IMR-90 (cell line): Measurements from ENCODE around the gene ASB16. TPM values are rescaled to one million over a fixed set of nuclear protein-coding genes. Genes with fewer than 3 reads are reported as not detected.
A peak's percentile ranks its signal among the peaks of the same experiment; 100 is the strongest.

ENCODE experiments used
- ATAC-seq: fragments of 200-7000 bp; cut with Tn5 transposase; 2 replicates; pipeline ENCODE4 v1.9.1; 2020; ENCODE audit warnings: low read depth, mild to moderate bottlenecking, moderate library complexity
- BruUV-seq: library from RNA; stranded (reverse); fragments of 400-500 nt; replicated peaks from 2 replicates; lab custom pipeline; 2021; lab: Mats Ljungman, UMichigan
- CTCF ChIA-PET: fragments of 300-600 bp; formaldehyde crosslinking; extraction: SDS; loops from one replicate; lab custom pipeline; 2021; ENCODE audit warnings: antibody characterized with exemption; lab: Yijun Ruan, JAX
- POLR2A ChIA-PET: fragments of 300-600 bp; sonication (Branson Sonifier 250); formaldehyde crosslinking; loops from one replicate; lab custom pipeline; 2022; ENCODE audit warnings: antibody characterized with exemption; ENCODE audit not compliant: unreplicated experiment; lab: Charles Lee
- DNase-seq: peaks from one replicate; pipeline ENCODE4 v3.0.0; 2013
- H2AFZ ChIP-seq: replicated peaks from 2 replicates; pipeline ENCODE3; 2013; ENCODE audit warnings: low read length, mild to moderate bottlenecking; ENCODE audit not compliant: poor library complexity
- H2AK5ac ChIP-seq: 2 replicates; pipeline ENCODE4 v1.6.1; 2013; ENCODE audit warnings: low read depth, low read length, inconsistent platforms
- H2AK9ac ChIP-seq: replicated peaks from 2 replicates; pipeline ENCODE3; 2013; ENCODE audit warnings: mild to moderate bottlenecking, low read depth, low read length, moderate library complexity; ENCODE audit not compliant: poor library complexity
- H2BK120ac ChIP-seq: 2 replicates; pipeline ENCODE4 v1.6.1; 2013; ENCODE audit warnings: low read depth, low read length, inconsistent platforms
- H2BK15ac ChIP-seq: 3 replicates; pipeline ENCODE4 v1.6.1; 2013; ENCODE audit warnings: low read depth, low read length, inconsistent platforms
- H2BK20ac ChIP-seq: 2 replicates; pipeline ENCODE4 v1.6.1; 2013; ENCODE audit warnings: low read depth, mild to moderate bottlenecking, inconsistent platforms, low read length, moderate library complexity
- H2BK5ac ChIP-seq: 2 replicates; pipeline ENCODE4 v1.6.1; 2013; ENCODE audit warnings: mild to moderate bottlenecking, low read depth, low read length, inconsistent platforms; ENCODE audit not compliant: poor library complexity, severe bottlenecking
- H3K14ac ChIP-seq: replicated peaks from 2 replicates; pipeline ENCODE4 v1.6.1; 2013; ENCODE audit warnings: low read depth, low read length, inconsistent platforms
- H3K18ac ChIP-seq: 2 replicates; pipeline ENCODE4 v1.6.1; 2013; ENCODE audit warnings: low read depth, low read length, control low read depth
- H3K23ac ChIP-seq: 2 replicates; pipeline ENCODE4 v1.6.1; 2013; ENCODE audit warnings: low read depth, low read length, inconsistent platforms
- H3K27ac ChIP-seq: 2 replicates; pipeline ENCODE4 v1.5.1; 2013; ENCODE audit warnings: mild to moderate bottlenecking, control low read depth, low read length; ENCODE audit not compliant: insufficient read depth
- H3K27me3 ChIP-seq: 2 replicates; pipeline ENCODE4 v1.6.1; 2013; ENCODE audit warnings: low read length; ENCODE audit not compliant: control insufficient read depth, insufficient read depth
- H3K36me3 ChIP-seq: 2 replicates; pipeline ENCODE4 v1.6.1; 2013; ENCODE audit warnings: low read length, mixed read lengths; ENCODE audit not compliant: control insufficient read depth, insufficient read depth
- H3K4ac ChIP-seq: 2 replicates; pipeline ENCODE4 v1.6.1; 2013; ENCODE audit warnings: low read depth, low read length, inconsistent platforms
- H3K4me1 ChIP-seq: 2 replicates; pipeline ENCODE4 v1.6.1; 2013; ENCODE audit warnings: low read length, mixed read lengths; ENCODE audit not compliant: control insufficient read depth, insufficient read depth
- H3K4me2 ChIP-seq: 2 replicates; pipeline ENCODE4 v1.6.1; 2013; ENCODE audit warnings: low read depth, mild to moderate bottlenecking, control low read depth, low read length, moderate library complexity
- H3K4me3 ChIP-seq: 2 replicates; pipeline ENCODE4 v1.5.1; 2013; ENCODE audit warnings: low read depth, mild to moderate bottlenecking, control low read depth, low read length, moderate library complexity; ENCODE audit not compliant: insufficient read depth
- H3K56ac ChIP-seq: 2 replicates; pipeline ENCODE4 v1.6.1; 2013; ENCODE audit warnings: low read length, inconsistent platforms; ENCODE audit not compliant: insufficient read depth; ENCODE audit errors: extremely low read depth
- H3K79me1 ChIP-seq, 2 experiments: 2 replicates each; pipeline ENCODE4 v1.6.1; 2013; ENCODE audit warnings: low read length in 2 of 2, inconsistent platforms in 1 of 2, low read depth in 1 of 2
- H3K9ac ChIP-seq: 2 replicates; pipeline ENCODE4 v1.6.1; 2013; ENCODE audit warnings: low read depth, low read length, control low read depth
- H3K9me1 ChIP-seq: 2 replicates; pipeline ENCODE4 v1.6.1; 2013; ENCODE audit warnings: low read length, inconsistent platforms; ENCODE audit not compliant: insufficient read depth
- H3K9me3 ChIP-seq: 2 replicates; pipeline ENCODE4 v1.6.1; 2013; ENCODE audit warnings: low read length; ENCODE audit not compliant: control insufficient read depth, insufficient read depth
- H4K20me1 ChIP-seq: 2 replicates; pipeline ENCODE4 v1.6.1; 2013; ENCODE audit warnings: low read length, inconsistent platforms; ENCODE audit not compliant: insufficient read depth
- H4K5ac ChIP-seq: 2 replicates; pipeline ENCODE4 v1.6.1; 2013; ENCODE audit warnings: mild to moderate bottlenecking, low read depth, low read length, control low read depth
- H4K8ac ChIP-seq, 2 experiments: 2 replicates each; pipeline ENCODE4 v1.6.1; 2013; ENCODE audit warnings: low read depth in 2 of 2, low read length in 2 of 2, control low read depth in 1 of 2, inconsistent platforms in 1 of 2
- H4K91ac ChIP-seq: 2 replicates; pipeline ENCODE4 v1.6.1; 2013; ENCODE audit warnings: low read depth, low read length, inconsistent platforms; ENCODE audit not compliant: insufficient read depth
- BHLHE40 ChIP-seq: fragments of 150-350 bp; IDR thresholded peaks from 2 replicates; pipeline ENCODE4 v1.6.1; 2016; ENCODE audit warnings: mild to moderate bottlenecking, low read depth, low read length
- CEBPB ChIP-seq: IDR thresholded peaks from 2 replicates; pipeline ENCODE4 v1.6.1; 2012; ENCODE audit warnings: low read depth, low read length, improper control_type of control experiment
- CHD1 ChIP-seq: IDR thresholded peaks from 2 replicates; pipeline ENCODE4 v1.6.1; 2012; ENCODE audit warnings: low read depth, low read length, improper control_type of control experiment
- MXI1 ChIP-seq: IDR thresholded peaks from 2 replicates; pipeline ENCODE4 v1.6.1; 2012; ENCODE audit warnings: low read depth, mild to moderate bottlenecking, low read length, moderate library complexity, borderline replicate concordance
- NFE2L2 ChIP-seq: fragments of 150-350 bp; IDR thresholded peaks from 2 replicates; pipeline ENCODE4 v1.6.1; 2016; ENCODE audit warnings: low read depth, mild to moderate bottlenecking, low read length
- RAD21 ChIP-seq: IDR thresholded peaks from 2 replicates; pipeline ENCODE4 v1.6.1; 2012; ENCODE audit warnings: low read length, improper control_type of control experiment
- RCOR1 ChIP-seq: IDR thresholded peaks from 2 replicates; pipeline ENCODE4 v1.6.1; 2012; ENCODE audit warnings: mild to moderate bottlenecking, low read length, improper control_type of control experiment; ENCODE audit not compliant: insufficient replicate concordance
- SMC3 ChIP-seq: fragments of 150-350 bp; IDR thresholded peaks from 2 replicates; pipeline ENCODE4 v1.6.1; 2016; ENCODE audit warnings: low read depth, mild to moderate bottlenecking, antibody characterized with exemption, low read length, moderate library complexity
- WGBS, 2 experiments: methylation state at CpG; one replicate each; pipeline versions ENCODE4 v1.1.5 to v1.1.7; 2013; ENCODE audit warnings: missing lambda C conversion rate in 2 of 2; ENCODE audit not compliant: insufficient read length in 1 of 2; ENCODE audit errors: extremely low coverage in 2 of 2; 5-methylcytosine and 5-hydroxymethylcytosine counted together
- dilution Hi-C: fragments of 300-500 bp; cut with HindIII; formaldehyde crosslinking; loops from one replicate; pipeline ENCODE4 v1.14.3; 2018; ENCODE audit warnings: low sequenced_read_pairs; ENCODE audit not compliant: unreplicated experiment
- in situ Hi-C: fragments of 300-500 bp; cut with MboI; formaldehyde crosslinking; loops from 3 replicates; pipeline ENCODE4 v1.14.3; 2019; ENCODE audit warnings: low sequenced_read_pairs, inconsistent platforms, mixed read lengths
- intact Hi-C: fragments of 100-400 bp; cut with micrococcal nuclease; formaldehyde crosslinking; loops from 2 replicates; pipeline ENCODE4 v1.10.0; 2022
- polyA plus RNA-seq, 3 experiments: library from polyadenylated mRNA; depleted of rRNA; stranded (reverse); fragments of >200 nt; gene quantifications; 2 replicates each; pipeline ENCODE4 v1.2.3, GENCODE V29; 2012; ENCODE audit warnings: low replicate concordance in 1 of 3
- total RNA-seq: library from RNA; depleted of rRNA; stranded (reverse); fragments of >200 nt; gene quantifications from 2 replicates; pipeline ENCODE4 v1.2.3, GENCODE V29; 2012
- TF ChIP-seq, protein P1 (sequence below): fragments of 150-350 bp; IDR thresholded peaks from 2 replicates; pipeline ENCODE4 v1.6.1; 2017; ENCODE audit warnings: mild to moderate bottlenecking, antibody characterized with exemption, low read length, low read depth
- TF ChIP-seq, protein P2 (sequence below): fragments of 150-350 bp; IDR thresholded peaks from 2 replicates; pipeline ENCODE4 v1.6.1; 2016; ENCODE audit warnings: low read depth, mild to moderate bottlenecking, low read length, moderate library complexity, borderline replicate concordance
- TF ChIP-seq, protein P3 (sequence below): conservative IDR thresholded peaks from 2 replicates; pipeline ENCODE4 v1.5.1; 2012; ENCODE audit warnings: mild to moderate bottlenecking, low read depth, low read length, improper control_type of control experiment

The ASB16 gene
- total and polyA plus RNA-seq, 2 of the 4 experiments (the other 2 are of a cell fraction): 0.05 TPM; not detected in 1

DNA sequence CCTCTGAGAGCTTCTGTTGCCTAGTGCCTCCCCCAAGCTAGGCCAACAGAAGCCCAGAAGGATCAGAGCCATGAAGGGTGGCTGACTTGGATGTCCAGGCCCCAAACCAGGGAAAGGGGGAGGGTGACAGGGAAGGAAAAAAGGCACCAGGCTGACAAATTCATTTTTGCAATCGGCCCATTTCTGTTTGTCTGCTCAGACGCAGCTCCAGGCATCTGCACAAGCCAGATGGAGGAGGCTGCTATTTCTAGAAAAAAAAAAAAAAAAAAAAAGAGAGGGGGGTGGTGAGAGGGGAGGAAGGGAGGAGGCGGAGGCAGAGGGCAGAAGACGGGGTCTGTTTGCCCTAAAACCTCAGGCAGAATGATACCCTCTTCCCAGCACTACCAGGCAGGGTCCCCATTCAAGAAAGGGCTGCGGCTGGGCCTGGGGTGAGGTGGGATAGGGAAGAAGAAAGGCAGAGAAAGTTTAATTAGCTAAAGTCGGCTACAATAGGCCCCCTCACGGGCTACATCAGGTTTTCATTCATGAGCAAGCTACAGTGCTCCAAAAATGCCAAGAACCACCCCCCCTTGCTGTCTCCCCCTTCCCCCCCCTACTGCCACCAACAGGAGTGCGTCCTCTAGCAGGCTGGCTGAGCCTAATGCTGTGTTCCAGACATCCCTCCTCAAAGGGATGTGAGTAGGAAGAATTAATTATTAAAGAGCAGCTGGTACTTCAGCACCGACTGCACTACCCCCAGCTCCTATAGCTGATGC, 49.5 kb upstream of the ASB16 start:
- Histone ChIP-seq H2BK15ac (no peak overlapping the region; the same call in 2 of the 3 replicates), H3K9me1 (peaks cover 14% of the 10 kb centered on the region), H3K56ac (no peak overlapping the region), H3K9ac (no peak overlapping the region), H4K5ac (no peak overlapping the region), H3K23ac (no peak overlapping the region), H2AFZ (no peak overlapping the region), H3K9me3 (no peaks in the 10 kb centered on the region), H2BK5ac (no peak overlapping the region), H2BK20ac (no peak overlapping the region), H4K91ac (no peak overlapping the region), H3K4ac (no peak overlapping the region), H2AK9ac (no peak overlapping the region), H3K14ac (no peak overlapping the region), H4K8ac (no peak overlapping the region), H3K27me3 (no peaks in the 10 kb centered on the region), H2BK120ac (no peak overlapping the region), H3K79me1 (peaks cover 11 to 73% of the 10 kb centered on the region in 2 experiments), H2AK5ac (0 out of 2 replicates have a peak overlapping the region, but pooled peaks have one; percentile 78), H3K18ac (no peak overlapping the region), H3K4me1 (peaks cover 5% of the 10 kb centered on the region; the same call in 1 of the 2 replicates), H3K4me2 (peak overlapping the region; percentile 15; the same call in 1 of the 2 replicates), H3K36me3 (0 out of 2 replicates have a peak, but pooled peaks cover 2% of the 10 kb centered on the region), H4K20me1 (peaks cover 43% of the 10 kb centered on the region), H3K4me3 (no peak overlapping the region), H3K27ac (no peak overlapping the region)
- no peak for ATAC-seq
- intact Hi-C loops (no loop called here), in situ Hi-C loops (no loop called here), dilution Hi-C loops (no loop called here)
- TF ChIP-seq CEBPB: no peak
- TF ChIP-seq MXI1: no peak
- no peak for TF ChIP-seq CHD1
- no peak for TF ChIP-seq RCOR1
- TF ChIP-seq NFE2L2: no peak
- TF ChIP-seq RAD21: no peak
- TF ChIP-seq BHLHE40: no peak
- no peak for TF ChIP-seq SMC3
- TF ChIP-seq, protein P1, sequence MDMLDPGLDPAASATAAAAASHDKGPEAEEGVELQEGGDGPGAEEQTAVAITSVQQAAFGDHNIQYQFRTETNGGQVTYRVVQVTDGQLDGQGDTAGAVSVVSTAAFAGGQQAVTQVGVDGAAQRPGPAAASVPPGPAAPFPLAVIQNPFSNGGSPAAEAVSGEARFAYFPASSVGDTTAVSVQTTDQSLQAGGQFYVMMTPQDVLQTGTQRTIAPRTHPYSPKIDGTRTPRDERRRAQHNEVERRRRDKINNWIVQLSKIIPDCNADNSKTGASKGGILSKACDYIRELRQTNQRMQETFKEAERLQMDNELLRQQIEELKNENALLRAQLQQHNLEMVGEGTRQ: no peak
- TF ChIP-seq, protein P2, sequence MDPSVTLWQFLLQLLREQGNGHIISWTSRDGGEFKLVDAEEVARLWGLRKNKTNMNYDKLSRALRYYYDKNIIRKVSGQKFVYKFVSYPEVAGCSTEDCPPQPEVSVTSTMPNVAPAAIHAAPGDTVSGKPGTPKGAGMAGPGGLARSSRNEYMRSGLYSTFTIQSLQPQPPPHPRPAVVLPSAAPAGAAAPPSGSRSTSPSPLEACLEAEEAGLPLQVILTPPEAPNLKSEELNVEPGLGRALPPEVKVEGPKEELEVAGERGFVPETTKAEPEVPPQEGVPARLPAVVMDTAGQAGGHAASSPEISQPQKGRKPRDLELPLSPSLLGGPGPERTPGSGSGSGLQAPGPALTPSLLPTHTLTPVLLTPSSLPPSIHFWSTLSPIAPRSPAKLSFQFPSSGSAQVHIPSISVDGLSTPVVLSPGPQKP: no peak
- TF ChIP-seq, protein P3, sequence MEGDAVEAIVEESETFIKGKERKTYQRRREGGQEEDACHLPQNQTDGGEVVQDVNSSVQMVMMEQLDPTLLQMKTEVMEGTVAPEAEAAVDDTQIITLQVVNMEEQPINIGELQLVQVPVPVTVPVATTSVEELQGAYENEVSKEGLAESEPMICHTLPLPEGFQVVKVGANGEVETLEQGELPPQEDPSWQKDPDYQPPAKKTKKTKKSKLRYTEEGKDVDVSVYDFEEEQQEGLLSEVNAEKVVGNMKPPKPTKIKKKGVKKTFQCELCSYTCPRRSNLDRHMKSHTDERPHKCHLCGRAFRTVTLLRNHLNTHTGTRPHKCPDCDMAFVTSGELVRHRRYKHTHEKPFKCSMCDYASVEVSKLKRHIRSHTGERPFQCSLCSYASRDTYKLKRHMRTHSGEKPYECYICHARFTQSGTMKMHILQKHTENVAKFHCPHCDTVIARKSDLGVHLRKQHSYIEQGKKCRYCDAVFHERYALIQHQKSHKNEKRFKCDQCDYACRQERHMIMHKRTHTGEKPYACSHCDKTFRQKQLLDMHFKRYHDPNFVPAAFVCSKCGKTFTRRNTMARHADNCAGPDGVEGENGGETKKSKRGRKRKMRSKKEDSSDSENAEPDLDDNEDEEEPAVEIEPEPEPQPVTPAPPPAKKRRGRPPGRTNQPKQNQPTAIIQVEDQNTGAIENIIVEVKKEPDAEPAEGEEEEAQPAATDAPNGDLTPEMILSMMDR: no peak
- DNase-seq: no peak
- BruUV-seq: no TSS peak
- 40% methylated on average over 1 of the region's 9 CpGs; no CpG with 5 or more reads in 1 of the 2 experiments for WGBS, 2 experiments
- POLR2A ChIA-PET: no interaction called here
- CTCF ChIA-PET: interaction anchor here (0.6 to 0.8 kb wide), 3 partner anchors 12 to 229 kb away, joined by 3 to 5 read pairs (median 4); no protein-coding TSS in a partner anchor
